HPDE6-E6E7 (cell line): ENCODE results near the gene PNN.
"Not testable (repeated sequence)": the region's sequence is repeated elsewhere in the genome, so short reads cannot be mapped to it uniquely, and the experiment has no call there.

ENCODE experiments used
- DNase-seq: peaks from one replicate; pipeline ENCODE4 v3.0.0; 2011; ENCODE audit warnings: missing footprints; ENCODE audit errors: extremely low spot score

The PNN gene

GRCh38 chr14:39229222-39229543 lies 54.1 kb downstream of the PNN start:
- DNase-seq = no peak

- DNase-seq = no peak
These were observed 54.6 kb downstream of the PNN start for GRCh38 chr14:39229601-39230110.

GRCh38 chr14:39230416-39231035 lies 55.5 kb downstream of the PNN start:
- DNase-seq = no peak

- not testable (repeated sequence) for DNase-seq
These were observed 56.9 kb downstream of the PNN start for GRCh38 chr14:39231751-39232553.
